H1 (cell line): ENCODE measurements around the gene NLRC3.

Experiments
- BCL11A ChIP-seq, 2 experiments: IDR thresholded peaks; one replicate each; pipeline ENCODE4 v1.6.1; 2011; ENCODE audit warnings: low read depth in 2 of 2, low read length in 2 of 2, mild to moderate bottlenecking in 2 of 2
- CBX5 ChIP-seq: fragments of 300-800, 300-1000 bp; sonication (generic); IDR thresholded peaks from 2 replicates; pipeline ENCODE4 v1.7.1; 2016; ENCODE audit warnings: antibody characterized with exemption, low read length, low read depth
- CTCF ChIP-seq, 3 experiments: IDR thresholded peaks; 1 replicate in 2 of 3; 2 replicates in 1 of 3; pipeline versions ENCODE4 v1.5.1 to v1.6.1; 2011; ENCODE audit warnings: low read length in 3 of 3, mild to moderate bottlenecking in 3 of 3, inconsistent platforms in 2 of 3, low read depth in 1 of 3, moderate library complexity in 1 of 3; ENCODE audit not compliant: insufficient read depth in 1 of 3; ENCODE audit errors: control extremely low read depth in 1 of 3
- EP300 ChIP-seq, 2 experiments: IDR thresholded peaks; 1 replicate in 1 of 2; 2 replicates in 1 of 2; pipeline ENCODE4 v1.6.1; 2011 to 2012; ENCODE audit warnings: low read depth in 2 of 2, low read length in 2 of 2, mild to moderate bottlenecking in 2 of 2, borderline replicate concordance in 1 of 2, inconsistent platforms in 1 of 2, moderate library complexity in 1 of 2
- NANOG ChIP-seq: IDR thresholded peaks from 2 replicates; pipeline ENCODE4 v1.6.1; 2011; ENCODE audit warnings: low read length, low read depth, mild to moderate bottlenecking, inconsistent platforms; ENCODE audit not compliant: insufficient read depth, poor library complexity, severe bottlenecking
- POLR2A ChIP-seq, 2 experiments: IDR thresholded peaks; 1 replicate in 1 of 2; 2 replicates in 1 of 2; pipeline ENCODE4 v1.6.1; 2011; ENCODE audit warnings: low read depth in 2 of 2, low read length in 2 of 2, mild to moderate bottlenecking in 2 of 2; ENCODE audit errors: control extremely low read depth in 1 of 2
- POLR2AphosphoS5 ChIP-seq: IDR thresholded peaks from 2 replicates; pipeline ENCODE4 v1.6.1; 2011; ENCODE audit warnings: low read depth, low read length
- SIRT6 ChIP-seq: IDR thresholded peaks from one replicate; pipeline ENCODE4 v1.7.1; 2012; ENCODE audit warnings: low read length, inconsistent platforms
- YY1 ChIP-seq: IDR thresholded peaks from 2 replicates; pipeline ENCODE4 v1.6.1; 2011; ENCODE audit warnings: low read depth, mild to moderate bottlenecking, low read length

- no peak for TF ChIP-seq BCL11A (IDR thresholded peaks at IDR 0.05; ENCODE audit: low read depth in 2 of 2, low read length in 2 of 2)
- no peak for TF ChIP-seq YY1
- no peak for TF ChIP-seq SIRT6
- no peak for TF ChIP-seq CTCF (IDR thresholded peaks at IDR 0.05; ENCODE audit: control extremely low read depth in 1 of 3, insufficient read depth in 1 of 3, low read depth in 1 of 3, low read length in 3 of 3)
- no peak for TF ChIP-seq POLR2AphosphoS5
- no peak for TF ChIP-seq CBX5
- no peak for TF ChIP-seq NANOG
- TF ChIP-seq POLR2A (IDR thresholded peaks at IDR 0.05; ENCODE audit: control extremely low read depth in 1 of 2, low read depth in 2 of 2, low read length in 2 of 2): no peak
- TF ChIP-seq EP300 (IDR thresholded peaks at IDR 0.05; ENCODE audit: borderline replicate concordance in 1 of 2, low read depth in 2 of 2, low read length in 2 of 2): no peak
Observed at GRCh38 chr16:3599121-3599520, 21.9 kb upstream of the NLRC3 start.
